ENCODE data around the gene P2RX5. TPM values are rescaled to one million over a fixed set of nuclear protein-coding genes. Genes with fewer than 3 reads are reported as not detected.

Gene P2RX5
- total and polyA plus RNA-seq, 2 donors (not counting 3 experiments of a cell fraction or from before 2014, with no cell fraction given): 0.19 to 0.22 TPM

GRCh38 chr17:3641014-3641413 lies 54.9 kb downstream of the P2RX5 start:
- peaks cover 6% of the 10 kb centered on the region for H3K79me2 ChIP-seq (ENCODE audit: control insufficient read depth, insufficient read depth, low read length)
- POLR2A ChIA-PET: no interaction called here
- dilution Hi-C loops (cut with MboI; ENCODE audit: extremely low pct_ligation_motif_present, low sequenced_read_pairs): no loop called here
- no TSS peak for BruUV-seq (replicated peaks)
- no peak overlapping the region for H3K9ac ChIP-seq (replicated peaks; ENCODE audit: extremely low read depth, insufficient read depth, low read length)
- H3K27ac ChIP-seq (ENCODE audit: insufficient read depth, low read depth, low read length): no peak overlapping the region
- no peaks in the 10 kb centered on the region for H3K9me1 ChIP-seq (replicated peaks; ENCODE audit: control insufficient read depth, extremely low read depth, insufficient read depth, low read length)
- H4K20me1 ChIP-seq (replicated peaks; ENCODE audit: control insufficient read depth, extremely low read depth, insufficient read depth, low read length): no peaks in the 10 kb centered on the region
- H3K36me3 ChIP-seq (ENCODE audit: control insufficient read depth in 2 of 2, extremely low read depth in 1 of 2, insufficient read depth in 2 of 2, low read length in 2 of 2): peaks cover 0 to 7% of the 10 kb centered on the region in 2 experiments
- H2AFZ ChIP-seq (ENCODE audit: low read depth, low read length): no peak overlapping the region
- TF ChIP-seq JUN (IDR thresholded peaks at IDR 0.05; ENCODE audit: borderline replicate concordance, insufficient read depth, insufficient read length, low read depth) (no peak), MAX (IDR thresholded peaks at IDR 0.05; ENCODE audit: insufficient read depth, insufficient read length) (no peak), GATA2 (IDR thresholded peaks at IDR 0.05; ENCODE audit: insufficient read depth, insufficient read length, low read depth, low read length) (no peak), FOS (IDR thresholded peaks at IDR 0.05; ENCODE audit: borderline replicate concordance, insufficient read depth, low read length) (no peak), POLR2A (IDR thresholded peaks at IDR 0.05; ENCODE audit: low read depth, low read length) (no peak), EZH2 (IDR thresholded peaks at IDR 0.05; ENCODE audit: borderline replicate concordance, low read depth, low read length, severe bottlenecking) (no peak), POLR2AphosphoS5 (IDR thresholded peaks at IDR 0.05; ENCODE audit: insufficient read depth, low read depth, low read length) (no peak), MYC (IDR thresholded peaks at IDR 0.05; ENCODE audit: low read depth, low read length) (no peak)
- TF ChIP-seq, protein P1, sequence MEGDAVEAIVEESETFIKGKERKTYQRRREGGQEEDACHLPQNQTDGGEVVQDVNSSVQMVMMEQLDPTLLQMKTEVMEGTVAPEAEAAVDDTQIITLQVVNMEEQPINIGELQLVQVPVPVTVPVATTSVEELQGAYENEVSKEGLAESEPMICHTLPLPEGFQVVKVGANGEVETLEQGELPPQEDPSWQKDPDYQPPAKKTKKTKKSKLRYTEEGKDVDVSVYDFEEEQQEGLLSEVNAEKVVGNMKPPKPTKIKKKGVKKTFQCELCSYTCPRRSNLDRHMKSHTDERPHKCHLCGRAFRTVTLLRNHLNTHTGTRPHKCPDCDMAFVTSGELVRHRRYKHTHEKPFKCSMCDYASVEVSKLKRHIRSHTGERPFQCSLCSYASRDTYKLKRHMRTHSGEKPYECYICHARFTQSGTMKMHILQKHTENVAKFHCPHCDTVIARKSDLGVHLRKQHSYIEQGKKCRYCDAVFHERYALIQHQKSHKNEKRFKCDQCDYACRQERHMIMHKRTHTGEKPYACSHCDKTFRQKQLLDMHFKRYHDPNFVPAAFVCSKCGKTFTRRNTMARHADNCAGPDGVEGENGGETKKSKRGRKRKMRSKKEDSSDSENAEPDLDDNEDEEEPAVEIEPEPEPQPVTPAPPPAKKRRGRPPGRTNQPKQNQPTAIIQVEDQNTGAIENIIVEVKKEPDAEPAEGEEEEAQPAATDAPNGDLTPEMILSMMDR (IDR thresholded peaks at IDR 0.05; ENCODE audit: extremely low read depth in 1 of 2, insufficient read depth in 1 of 2, low read depth in 1 of 2, low read length in 2 of 2): no peak
- no peak overlapping the region for H3K4me3 ChIP-seq (replicated peaks in 1 of 3; ENCODE audit: insufficient read depth in 1 of 3, low read depth in 1 of 3, low read length in 3 of 3)
- intact Hi-C loops (cut with micrococcal nuclease): no loop called here
- DNase-seq (ENCODE audit: low read depth, low spot score) (no peak), FAIRE-seq (no peak)
- no peaks in the 10 kb centered on the region for H3K9me3 ChIP-seq (replicated peaks; ENCODE audit: control insufficient read depth, insufficient read depth, low read length)
- no peaks in the 10 kb centered on the region for H3K27me3 ChIP-seq (ENCODE audit: control insufficient read depth in 2 of 2, insufficient read depth in 2 of 2, low read length in 2 of 2)
- CTCF ChIA-PET: interaction anchor here (1.2 kb wide), 1 partner anchor 592 kb away, joined by 5 read pairs; no protein-coding TSS in a partner anchor
- H3K4me2 ChIP-seq (ENCODE audit: insufficient read depth, low read length): no peak overlapping the region
- peaks cover 10% of the 10 kb centered on the region for H3K4me1 ChIP-seq (ENCODE audit: control insufficient read depth, extremely low read depth, insufficient read depth, low read length)

Measured in endothelial cell of umbilical vein (primary cell).